Hepatocyte (in vitro differentiated cells): Measurements from ENCODE around the gene NR4A1.

ENCODE experiments used
- EZH2 ChIP-seq: fragments of 200-600 bp; sonication (generic); IDR thresholded peaks from 2 replicates; pipeline ENCODE4 v1.6.1; 2016; ENCODE audit warnings: antibody characterized with exemption, mild to moderate bottlenecking, borderline replicate concordance
- TF ChIP-seq, protein P1 (sequence below): fragments of 200-600 bp; sonication (generic); IDR thresholded peaks from 2 replicates; pipeline ENCODE4 v1.5.1; 2016; ENCODE audit warnings: antibody characterized with exemption, mild to moderate bottlenecking; ENCODE audit not compliant: poor library complexity

DNA sequence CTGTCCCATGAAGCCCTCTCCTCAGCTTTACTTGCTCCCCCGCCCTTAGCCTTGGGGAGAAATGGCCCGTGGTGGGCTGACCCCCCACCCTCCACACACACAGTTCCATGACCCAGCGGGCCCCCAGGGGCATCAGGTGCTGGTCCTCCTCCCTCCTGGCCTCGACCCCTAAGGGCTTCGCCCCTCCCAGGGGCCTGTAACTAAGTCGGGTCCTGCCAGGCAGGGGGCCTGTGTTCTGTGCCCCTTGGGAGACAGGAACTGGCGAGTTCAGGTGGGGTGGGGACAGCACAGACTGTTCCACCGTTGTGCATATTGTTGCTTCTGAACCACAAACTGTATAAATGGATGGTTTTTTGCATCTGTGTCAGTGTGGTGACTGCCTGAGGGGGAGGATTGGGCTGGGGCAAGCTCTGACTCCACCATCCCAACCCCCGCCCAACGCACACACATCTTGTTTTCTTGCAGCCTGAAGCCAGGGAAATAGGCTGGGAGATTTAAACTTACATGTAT lies 35.7 kb upstream of the NR4A1 start:
- no peak for TF ChIP-seq EZH2
- TF ChIP-seq, protein P1, sequence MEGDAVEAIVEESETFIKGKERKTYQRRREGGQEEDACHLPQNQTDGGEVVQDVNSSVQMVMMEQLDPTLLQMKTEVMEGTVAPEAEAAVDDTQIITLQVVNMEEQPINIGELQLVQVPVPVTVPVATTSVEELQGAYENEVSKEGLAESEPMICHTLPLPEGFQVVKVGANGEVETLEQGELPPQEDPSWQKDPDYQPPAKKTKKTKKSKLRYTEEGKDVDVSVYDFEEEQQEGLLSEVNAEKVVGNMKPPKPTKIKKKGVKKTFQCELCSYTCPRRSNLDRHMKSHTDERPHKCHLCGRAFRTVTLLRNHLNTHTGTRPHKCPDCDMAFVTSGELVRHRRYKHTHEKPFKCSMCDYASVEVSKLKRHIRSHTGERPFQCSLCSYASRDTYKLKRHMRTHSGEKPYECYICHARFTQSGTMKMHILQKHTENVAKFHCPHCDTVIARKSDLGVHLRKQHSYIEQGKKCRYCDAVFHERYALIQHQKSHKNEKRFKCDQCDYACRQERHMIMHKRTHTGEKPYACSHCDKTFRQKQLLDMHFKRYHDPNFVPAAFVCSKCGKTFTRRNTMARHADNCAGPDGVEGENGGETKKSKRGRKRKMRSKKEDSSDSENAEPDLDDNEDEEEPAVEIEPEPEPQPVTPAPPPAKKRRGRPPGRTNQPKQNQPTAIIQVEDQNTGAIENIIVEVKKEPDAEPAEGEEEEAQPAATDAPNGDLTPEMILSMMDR = no peak
